ENCODE results near the gene SP100.

Gene SP100

GRCh38 chr2:230569298-230569697 is 153.3 kb downstream of the SP100 start:
- Histone ChIP-seq H3K4me3 (ENCODE audit: insufficient read depth in 1 of 2, low read depth in 1 of 2, low read length in 2 of 2) (no peak overlapping the region), H3K18ac (ENCODE audit: low read depth in 1 of 2, low read length in 2 of 2) (no peak overlapping the region), H3K27ac (ENCODE audit: low read length, poor library complexity, severe bottlenecking) (no peak overlapping the region), H3K14ac (ENCODE audit: low read length in 2 of 2) (no peak overlapping the region), H2BK120ac (ENCODE audit: low read depth, low read length) (no peak overlapping the region), H2BK5ac (ENCODE audit: low read depth, low read length, poor library complexity, severe bottlenecking) (no peak overlapping the region), H2BK12ac (ENCODE audit: low read length in 2 of 2) (no peak overlapping the region), H3K4ac (ENCODE audit: low read depth in 1 of 2, low read length in 2 of 2) (no peak overlapping the region), H3K9ac (ENCODE audit: low read length) (no peak overlapping the region), H3K4me2 (ENCODE audit: low read length, poor library complexity, severe bottlenecking) (no peak overlapping the region), H3K27me3 (ENCODE audit: control insufficient read depth in 1 of 2, insufficient read depth in 1 of 2, low read length in 2 of 2) (no peaks in the 10 kb centered on the region), H4K91ac (ENCODE audit: low read length) (no peak overlapping the region), H3K4me1 (ENCODE audit: control insufficient read depth, insufficient read depth, low read depth, low read length) (no peaks in the 10 kb centered on the region), H3K36me3 (ENCODE audit: control insufficient read depth in 1 of 2, insufficient read depth in 2 of 2, low read depth in 1 of 2, low read length in 2 of 2) (no peaks in the 10 kb centered on the region), H3K9me3 (ENCODE audit: control insufficient read depth, low read length) (no peaks in the 10 kb centered on the region), H4K8ac (ENCODE audit: low read length) (no peak overlapping the region), H2AFZ (ENCODE audit: low read depth, low read length) (no peak overlapping the region), H3K23ac (ENCODE audit: low read length in 2 of 2) (no peak overlapping the region), H3K79me1 (replicated peaks; ENCODE audit: low read length, poor library complexity, severe bottlenecking) (no peaks in the 10 kb centered on the region), H2BK15ac (ENCODE audit: low read depth, poor library complexity, severe bottlenecking) (no peak overlapping the region), H2AK5ac (ENCODE audit: low read length, severe bottlenecking) (no peak overlapping the region)
- WGBS: 93% methylated on average over 2 of the region's 2 CpGs
- no peak for DNase-seq

- no peak overlapping the region for H3K9ac ChIP-seq (ENCODE audit: low read length)
- no peak overlapping the region for H2AFZ ChIP-seq (ENCODE audit: low read depth, low read length)
- 57% methylated on average over 1 of the region's 1 CpG for WGBS
- no peaks in the 10 kb centered on the region for H3K4me1 ChIP-seq (ENCODE audit: control insufficient read depth, insufficient read depth, low read depth, low read length)
- no peak overlapping the region for H2BK12ac ChIP-seq (ENCODE audit: low read length in 2 of 2)
- H2BK120ac ChIP-seq (ENCODE audit: low read depth, low read length): no peak overlapping the region
- no peaks in the 10 kb centered on the region for H3K36me3 ChIP-seq (ENCODE audit: control insufficient read depth in 1 of 2, insufficient read depth in 2 of 2, low read depth in 1 of 2, low read length in 2 of 2)
- no peak for DNase-seq
- H3K9me3 ChIP-seq (ENCODE audit: control insufficient read depth, low read length): peaks cover 3% of the 10 kb centered on the region
- no peak overlapping the region for H3K27ac ChIP-seq (ENCODE audit: low read length, poor library complexity, severe bottlenecking)
- H2AK5ac ChIP-seq (ENCODE audit: low read length, severe bottlenecking): no peak overlapping the region
- no peak overlapping the region for H4K8ac ChIP-seq (ENCODE audit: low read length)
- no peak overlapping the region for H3K4me2 ChIP-seq (ENCODE audit: low read length, poor library complexity, severe bottlenecking)
- H3K79me1 ChIP-seq (replicated peaks; ENCODE audit: low read length, poor library complexity, severe bottlenecking): no peaks in the 10 kb centered on the region
- no peak overlapping the region for H3K23ac ChIP-seq (ENCODE audit: low read length in 2 of 2)
- no peak overlapping the region for H3K4me3 ChIP-seq (ENCODE audit: insufficient read depth in 1 of 2, low read depth in 1 of 2, low read length in 2 of 2)
- no peak overlapping the region for H2BK5ac ChIP-seq (ENCODE audit: low read depth, low read length, poor library complexity, severe bottlenecking)
- no peak overlapping the region for H4K91ac ChIP-seq (ENCODE audit: low read length)
- no peak overlapping the region for H3K4ac ChIP-seq (ENCODE audit: low read depth in 1 of 2, low read length in 2 of 2)
- H3K27me3 ChIP-seq (ENCODE audit: control insufficient read depth in 1 of 2, insufficient read depth in 1 of 2, low read length in 2 of 2): no peaks in the 10 kb centered on the region
- H2BK15ac ChIP-seq (ENCODE audit: low read depth, poor library complexity, severe bottlenecking): no peak overlapping the region
- no peak overlapping the region for H3K14ac ChIP-seq (ENCODE audit: low read length in 2 of 2)
- no peak overlapping the region for H3K18ac ChIP-seq (ENCODE audit: low read depth in 1 of 2, low read length in 2 of 2)
Measured at GRCh38 chr2:230570987-230571386, 155.0 kb downstream of the SP100 start.

GRCh38 chr2:230575642-230576324 is 159.8 kb downstream of the SP100 start:
- H3K27ac ChIP-seq (ENCODE audit: low read length, poor library complexity, severe bottlenecking): no peak overlapping the region
- H3K9ac ChIP-seq (ENCODE audit: low read length): no peak overlapping the region
- H2AK5ac ChIP-seq (ENCODE audit: low read length, severe bottlenecking): no peak overlapping the region
- H3K4ac ChIP-seq (ENCODE audit: low read depth in 1 of 2, low read length in 2 of 2): no peak overlapping the region
- H3K18ac ChIP-seq (ENCODE audit: low read depth in 1 of 2, low read length in 2 of 2): no peak overlapping the region
- 74% methylated on average over 9 of the region's 9 CpGs for WGBS
- H3K27me3 ChIP-seq (ENCODE audit: control insufficient read depth in 1 of 2, insufficient read depth in 1 of 2, low read length in 2 of 2): peaks cover 0 to 18% of the 10 kb centered on the region in 2 experiments
- no peak overlapping the region for H2BK120ac ChIP-seq (ENCODE audit: low read depth, low read length)
- no peaks in the 10 kb centered on the region for H3K4me1 ChIP-seq (ENCODE audit: control insufficient read depth, insufficient read depth, low read depth, low read length)
- no peak overlapping the region for H3K14ac ChIP-seq (ENCODE audit: low read length in 2 of 2)
- no peak overlapping the region for H4K8ac ChIP-seq (ENCODE audit: low read length)
- H3K4me3 ChIP-seq (ENCODE audit: insufficient read depth in 1 of 2, low read depth in 1 of 2, low read length in 2 of 2): no peak overlapping the region
- no peak overlapping the region for H2BK15ac ChIP-seq (ENCODE audit: low read depth, poor library complexity, severe bottlenecking)
- H3K4me2 ChIP-seq (ENCODE audit: low read length, poor library complexity, severe bottlenecking): no peak overlapping the region
- no peak overlapping the region for H4K91ac ChIP-seq (ENCODE audit: low read length)
- no peaks in the 10 kb centered on the region for H3K36me3 ChIP-seq (ENCODE audit: control insufficient read depth in 1 of 2, insufficient read depth in 2 of 2, low read depth in 1 of 2, low read length in 2 of 2)
- no peak overlapping the region for H3K23ac ChIP-seq (ENCODE audit: low read length in 2 of 2)
- H2AFZ ChIP-seq (ENCODE audit: low read depth, low read length): no peak overlapping the region
- H3K79me1 ChIP-seq (replicated peaks; ENCODE audit: low read length, poor library complexity, severe bottlenecking): no peaks in the 10 kb centered on the region
- no peak for DNase-seq
- no peak overlapping the region for H2BK5ac ChIP-seq (ENCODE audit: low read depth, low read length, poor library complexity, severe bottlenecking)
- H3K9me3 ChIP-seq (ENCODE audit: control insufficient read depth, low read length): peaks cover 3% of the 10 kb centered on the region
- no peak overlapping the region for H2BK12ac ChIP-seq (ENCODE audit: low read length in 2 of 2)

- no peak overlapping the region for H2BK5ac ChIP-seq (ENCODE audit: low read depth, low read length, poor library complexity, severe bottlenecking)
- H2BK15ac ChIP-seq (ENCODE audit: low read depth, poor library complexity, severe bottlenecking): no peak overlapping the region
- no peaks in the 10 kb centered on the region for H3K79me1 ChIP-seq (replicated peaks; ENCODE audit: low read length, poor library complexity, severe bottlenecking)
- 80% methylated on average over 6 of the region's 6 CpGs for WGBS
- H2AK5ac ChIP-seq (ENCODE audit: low read length, severe bottlenecking): no peak overlapping the region
- H3K4me3 ChIP-seq (ENCODE audit: insufficient read depth in 1 of 2, low read depth in 1 of 2, low read length in 2 of 2): no peak overlapping the region
- no peak overlapping the region for H4K8ac ChIP-seq (ENCODE audit: low read length)
- no peak overlapping the region for H4K91ac ChIP-seq (ENCODE audit: low read length)
- no peak for DNase-seq
- H3K4me2 ChIP-seq (ENCODE audit: low read length, poor library complexity, severe bottlenecking): no peak overlapping the region
- no peak overlapping the region for H3K4ac ChIP-seq (ENCODE audit: low read depth in 1 of 2, low read length in 2 of 2)
- H3K23ac ChIP-seq (ENCODE audit: low read length in 2 of 2): no peak overlapping the region
- no peaks in the 10 kb centered on the region for H3K4me1 ChIP-seq (ENCODE audit: control insufficient read depth, insufficient read depth, low read depth, low read length)
- no peak overlapping the region for H3K14ac ChIP-seq (ENCODE audit: low read length in 2 of 2)
- no peak overlapping the region for H3K27ac ChIP-seq (ENCODE audit: low read length, poor library complexity, severe bottlenecking)
- no peaks in the 10 kb centered on the region for H3K36me3 ChIP-seq (ENCODE audit: control insufficient read depth in 1 of 2, insufficient read depth in 2 of 2, low read depth in 1 of 2, low read length in 2 of 2)
- no peak overlapping the region for H2BK120ac ChIP-seq (ENCODE audit: low read depth, low read length)
- H3K9ac ChIP-seq (ENCODE audit: low read length): no peak overlapping the region
- no peak overlapping the region for H3K18ac ChIP-seq (ENCODE audit: low read depth in 1 of 2, low read length in 2 of 2)
- peaks cover 0 to 18% of the 10 kb centered on the region in 2 experiments for H3K27me3 ChIP-seq (ENCODE audit: control insufficient read depth in 1 of 2, insufficient read depth in 1 of 2, low read length in 2 of 2)
- no peak overlapping the region for H2AFZ ChIP-seq (ENCODE audit: low read depth, low read length)
- peaks cover 3% of the 10 kb centered on the region for H3K9me3 ChIP-seq (ENCODE audit: control insufficient read depth, low read length)
- no peak overlapping the region for H2BK12ac ChIP-seq (ENCODE audit: low read length in 2 of 2)
Measured at GRCh38 chr2:230577114-230577513, 161.1 kb downstream of the SP100 start.

All from mesenchymal stem cell (in vitro differentiated cells and primary cell).